Middle frontal gyrus (tissue), 1 donor: Measurements from ENCODE around the gene MAP1LC3A.
"Not testable (repeated sequence)": the region's sequence is repeated elsewhere in the genome, so short reads cannot be mapped to it uniquely, and the experiment has no call there.

ENCODE experiments used
- DNase-seq: peaks from one replicate; pipeline ENCODE4 v3.0.0-alpha.2; 2015; ENCODE audit warnings: low spot score; ENCODE audit errors: extremely low spot score

Gene MAP1LC3A

GRCh38 chr20:34558320-34559218 is at the start of gene MAP1LC3A:
TSS of gene MAP1LC3A (plus strand) at chr20:34558718. CDS start at chr20:34558869, 151 bp downstream.
- peak; percentile 94 for DNase-seq

GRCh38 chr20:34510575-34510974 is 47.9 kb upstream of the MAP1LC3A start:
- DNase-seq: no peak

GRCh38 chr20:34511891-34512265 is 46.6 kb upstream of the MAP1LC3A start:
- no peak for DNase-seq

GRCh38 chr20:34512266-34512954 is 46.1 kb upstream of the MAP1LC3A start:
- no peak for DNase-seq

GRCh38 chr20:34512955-34513419 is 45.5 kb upstream of the MAP1LC3A start:
- no peak for DNase-seq

- not testable (repeated sequence) for DNase-seq
Measured at GRCh38 chr20:34514034-34514433, 44.5 kb upstream of the MAP1LC3A start.

- DNase-seq: no peak
Measured at GRCh38 chr20:34514897-34515483, 43.5 kb upstream of the MAP1LC3A start.

- no peak for DNase-seq
Measured at GRCh38 chr20:34515484-34516246, 42.9 kb upstream of the MAP1LC3A start.

GRCh38 chr20:34516247-34517113 is 42.0 kb upstream of the MAP1LC3A start, which contains the start of gene DYNLRB1:
TSS of gene DYNLRB1 (plus strand) at chr20:34516422. CDS start at chr20:34516459, 37 bp downstream.
- DNase-seq: peak; percentile 95

GRCh38 chr20:34517114-34517505 is 41.4 kb upstream of the MAP1LC3A start:
- no peak for DNase-seq

- DNase-seq: not testable (repeated sequence)
Measured at GRCh38 chr20:34518863-34519262, 39.7 kb upstream of the MAP1LC3A start.

- not testable (repeated sequence) for DNase-seq
Measured at GRCh38 chr20:34519841-34520240, 38.7 kb upstream of the MAP1LC3A start.

- no peak for DNase-seq
Measured at GRCh38 chr20:34522969-34523871, 35.3 kb upstream of the MAP1LC3A start.

GRCh38 chr20:34524426-34524825 is 34.1 kb upstream of the MAP1LC3A start:
- no peak for DNase-seq

GRCh38 chr20:34525342-34525708 is 33.2 kb upstream of the MAP1LC3A start:
- no peak for DNase-seq

GRCh38 chr20:34525709-34526416 is 32.7 kb upstream of the MAP1LC3A start:
- no peak for DNase-seq

- no peak for DNase-seq
Measured at GRCh38 chr20:34526466-34526865, 32.1 kb upstream of the MAP1LC3A start.

GRCh38 chr20:34527016-34527415 is 31.5 kb upstream of the MAP1LC3A start:
- no peak for DNase-seq

GRCh38 chr20:34528921-34529297 is 29.6 kb upstream of the MAP1LC3A start:
- no peak for DNase-seq
